Measurements from ENCODE around the gene UBTD1.

UBTD1 gene

GRCh38 chr10:97498841-97499560 lies at the start of gene UBTD1:
TSS of gene UBTD1 (plus strand) at chr10:97498924. CDS start at chr10:97499204, 280 bp downstream.
- no peak for TF ChIP-seq CTCF (IDR thresholded peaks at IDR 0.05; ENCODE audit: low read depth, low read length)
- DNase-seq = peak; percentile 30

GRCh38 chr10:97450828-97451227 lies 47.9 kb upstream of the UBTD1 start:
- Histone ChIP-seq H3K4me3 (ENCODE audit: low read depth, low read length) (no peak overlapping the region), H3K27ac (no peak overlapping the region), H3K36me3 (peaks cover 61% of the 10 kb centered on the region), H3K27me3 (ENCODE audit: insufficient read depth, low read depth, severe bottlenecking) (no peaks in the 10 kb centered on the region), H3K9me3 (ENCODE audit: severe bottlenecking) (no peaks in the 10 kb centered on the region)
- no peak for DNase-seq
- TF ChIP-seq CTCF (IDR thresholded peaks at IDR 0.05; ENCODE audit: low read depth, low read length) = no peak

More at GRCh38 chr10:97498841-97499560, at the start of gene UBTD1:
- Histone ChIP-seq H3K4me3 (ENCODE audit: low read depth, low read length) (peak within 1 kb of the TSS; percentile 83), H3K9me3 (ENCODE audit: severe bottlenecking) (no peaks in the 10 kb centered on the region), H3K27me3 (ENCODE audit: insufficient read depth, low read depth, severe bottlenecking) (peaks cover 12% of the 10 kb centered on the region), H3K36me3 (no peaks in the 10 kb centered on the region), H3K27ac (peak within 1 kb of the TSS; percentile 97)

GRCh38 chr10:97451605-97452004 lies 47.1 kb upstream of the UBTD1 start:
- no peak overlapping the region for H3K4me3 ChIP-seq (ENCODE audit: low read depth, low read length)
- peaks cover 65% of the 10 kb centered on the region for H3K36me3 ChIP-seq
- no peaks in the 10 kb centered on the region for H3K9me3 ChIP-seq (ENCODE audit: severe bottlenecking)
- no peak for DNase-seq
- H3K27ac ChIP-seq = no peak overlapping the region
- H3K27me3 ChIP-seq (ENCODE audit: insufficient read depth, low read depth, severe bottlenecking) = no peaks in the 10 kb centered on the region
- TF ChIP-seq CTCF (IDR thresholded peaks at IDR 0.05; ENCODE audit: low read depth, low read length) = no peak

GRCh38 chr10:97452352-97452751 lies 46.4 kb upstream of the UBTD1 start:
- Histone ChIP-seq H3K27me3 (ENCODE audit: insufficient read depth, low read depth, severe bottlenecking) (no peaks in the 10 kb centered on the region), H3K36me3 (peaks cover 73% of the 10 kb centered on the region), H3K4me3 (ENCODE audit: low read depth, low read length) (no peak overlapping the region), H3K27ac (no peak overlapping the region), H3K9me3 (ENCODE audit: severe bottlenecking) (no peaks in the 10 kb centered on the region)
- TF ChIP-seq CTCF (IDR thresholded peaks at IDR 0.05; ENCODE audit: low read depth, low read length) = no peak
- no peak for DNase-seq

GRCh38 chr10:97454330-97455036 lies 44.2 kb upstream of the UBTD1 start:
- no peak overlapping the region for H3K4me3 ChIP-seq (ENCODE audit: low read depth, low read length)
- H3K9me3 ChIP-seq (ENCODE audit: severe bottlenecking) = no peaks in the 10 kb centered on the region
- peaks cover 86% of the 10 kb centered on the region for H3K36me3 ChIP-seq
- no peak for DNase-seq
- no peaks in the 10 kb centered on the region for H3K27me3 ChIP-seq (ENCODE audit: insufficient read depth, low read depth, severe bottlenecking)
- no peak overlapping the region for H3K27ac ChIP-seq
- TF ChIP-seq CTCF (IDR thresholded peaks at IDR 0.05; ENCODE audit: low read depth, low read length) = no peak

All from WERI-Rb-1 (cell line).